AG09319 (cell line): ENCODE data around the gene VSIG10.

Source experiments
- DNase-seq: peaks from one replicate; pipeline ENCODE4 v3.0.0-alpha.2; 2010; ENCODE audit warnings: low read depth; ENCODE audit errors: extremely low read depth
- CTCF ChIP-seq: IDR thresholded peaks from 2 replicates; pipeline ENCODE4 v1.5.1; 2011; ENCODE audit warnings: low read depth, mild to moderate bottlenecking, inconsistent platforms, low read length, moderate library complexity

The VSIG10 gene

GRCh38 chr12:118103601-118104382 is at the start of gene VSIG10:
Gene VSIG10, minus strand, starts transcription at chr12:118104011. Its CDS starts 340 bp downstream, at chr12:118103671.
- no peak for TF ChIP-seq CTCF
- DNase-seq, result peak; percentile 27

- TF ChIP-seq CTCF, result no peak
- DNase-seq, result no peak
Observed at GRCh38 chr12:118151755-118152154, 47.9 kb upstream of the VSIG10 start.

- no peak for TF ChIP-seq CTCF
Observed at GRCh38 chr12:118150625-118151024, 46.8 kb upstream of the VSIG10 start.

GRCh38 chr12:118148287-118148686 is 44.5 kb upstream of the VSIG10 start:
- no peak for TF ChIP-seq CTCF
- no peak for DNase-seq

More at GRCh38 chr12:118150625-118151024, 46.8 kb upstream of the VSIG10 start:
- DNase-seq, result no peak

- no peak for TF ChIP-seq CTCF
- no peak for DNase-seq
Observed at GRCh38 chr12:118145798-118146156, 42.0 kb upstream of the VSIG10 start.

- no peak for DNase-seq
- TF ChIP-seq CTCF, result no peak
Observed at GRCh38 chr12:118145113-118145797, 41.4 kb upstream of the VSIG10 start.

GRCh38 chr12:118144499-118144898 is 40.7 kb upstream of the VSIG10 start:
- no peak for TF ChIP-seq CTCF
- no peak for DNase-seq
